Fibroblast of skin of back (primary cell): ENCODE measurements around the gene CBX1.

Experiments used
- DNase-seq: peaks from one replicate; pipeline ENCODE4 v3.0.0-alpha.2; 2013

CBX1 gene

GRCh38 chr17:48025904-48026501 lies 75.3 kb downstream of the CBX1 start:
- no peak for DNase-seq

- peak; percentile 96 for DNase-seq
These were observed 76.0 kb downstream of the CBX1 start for GRCh38 chr17:48025040-48025903.

- DNase-seq: peak; percentile 69
These were observed 76.9 kb downstream of the CBX1 start for GRCh38 chr17:48024149-48025039.

GRCh38 chr17:48023400-48024148 lies 77.7 kb downstream of the CBX1 start:
- DNase-seq: peak; percentile 70

- no peak for DNase-seq
These were observed 78.4 kb downstream of the CBX1 start for GRCh38 chr17:48022901-48023300.

- no peak for DNase-seq
These were observed 79.3 kb downstream of the CBX1 start for GRCh38 chr17:48021934-48022333.
